T-helper 2 cell treated with Interferon-gamma antibody and Interleukin-4, amounts not matched to agents 5 μg/mL and 100 μg/mL, for 36 hours (primary cell): ENCODE results near the gene ECT2L.
"Not testable (repeated sequence)": the region's sequence is repeated elsewhere in the genome, so short reads cannot be mapped to it uniquely, and the experiment has no call there.

Experiments used
- DNase-seq: peaks from one replicate; pipeline ENCODE4 v3.0.0; 2021; ENCODE audit warnings: low spot score
- H3K27ac Mint-ChIP-seq: one replicate; pipeline ENCODE4 v1.8.0; 2021; ENCODE audit warnings: mild to moderate bottlenecking, mixed read lengths
- H3K27me3 Mint-ChIP-seq: one replicate; pipeline ENCODE4 v1.8.0; 2021; ENCODE audit warnings: low read depth, mixed read lengths
- H3K36me3 Mint-ChIP-seq: one replicate; pipeline ENCODE4 v1.8.0; 2021; ENCODE audit warnings: low read depth, mixed read lengths
- H3K4me1 Mint-ChIP-seq: one replicate; pipeline ENCODE4 v1.8.0; 2021; ENCODE audit warnings: low read depth, mixed read lengths
- H3K4me3 Mint-ChIP-seq: one replicate; pipeline ENCODE4 v1.8.0; 2022; ENCODE audit warnings: mild to moderate bottlenecking, moderate library complexity, mixed read lengths
- H3K9me3 Mint-ChIP-seq: one replicate; pipeline ENCODE4 v1.8.0; 2021; ENCODE audit warnings: mixed read lengths

The ECT2L gene

GRCh38 chr6:138909511-138909910 is 113.6 kb downstream of the ECT2L start:
- no peak for DNase-seq
- Mint-ChIP-seq H3K4me3 (no peak overlapping the region), H3K9me3 (no peaks in the 10 kb centered on the region), H3K27ac (no peak overlapping the region), H3K36me3 (peaks cover 60% of the 10 kb centered on the region), H3K27me3 (no peaks in the 10 kb centered on the region), H3K4me1 (no peaks in the 10 kb centered on the region)

- no peak overlapping the region for H3K4me3 Mint-ChIP-seq
- H3K9me3 Mint-ChIP-seq = no peaks in the 10 kb centered on the region
- H3K27me3 Mint-ChIP-seq = no peaks in the 10 kb centered on the region
- no peak overlapping the region for H3K27ac Mint-ChIP-seq
- no peaks in the 10 kb centered on the region for H3K4me1 Mint-ChIP-seq
- DNase-seq = no peak
- peaks cover 60% of the 10 kb centered on the region for H3K36me3 Mint-ChIP-seq
Observed at GRCh38 chr6:138909975-138910374, 114.1 kb downstream of the ECT2L start.

- Mint-ChIP-seq H3K4me3 (no peak overlapping the region), H3K9me3 (no peaks in the 10 kb centered on the region), H3K36me3 (peaks cover 56% of the 10 kb centered on the region), H3K27ac (no peak overlapping the region), H3K27me3 (no peaks in the 10 kb centered on the region), H3K4me1 (no peaks in the 10 kb centered on the region)
- DNase-seq = no peak
Observed at GRCh38 chr6:138912308-138912707, 116.4 kb downstream of the ECT2L start.

- Mint-ChIP-seq H3K4me1 (no peaks in the 10 kb centered on the region), H3K27me3 (no peaks in the 10 kb centered on the region), H3K27ac (no peak overlapping the region), H3K4me3 (no peak overlapping the region), H3K9me3 (no peaks in the 10 kb centered on the region), H3K36me3 (peaks cover 51% of the 10 kb centered on the region)
- no peak for DNase-seq
Observed at GRCh38 chr6:138914701-138915100, 118.8 kb downstream of the ECT2L start.

GRCh38 chr6:138920906-138921305 is 125.0 kb downstream of the ECT2L start:
- Mint-ChIP-seq H3K27ac (no peak overlapping the region), H3K36me3 (peaks cover 19% of the 10 kb centered on the region), H3K4me3 (no peak overlapping the region), H3K27me3 (no peaks in the 10 kb centered on the region), H3K4me1 (no peaks in the 10 kb centered on the region), H3K9me3 (no peaks in the 10 kb centered on the region)
- no peak for DNase-seq

DNA sequence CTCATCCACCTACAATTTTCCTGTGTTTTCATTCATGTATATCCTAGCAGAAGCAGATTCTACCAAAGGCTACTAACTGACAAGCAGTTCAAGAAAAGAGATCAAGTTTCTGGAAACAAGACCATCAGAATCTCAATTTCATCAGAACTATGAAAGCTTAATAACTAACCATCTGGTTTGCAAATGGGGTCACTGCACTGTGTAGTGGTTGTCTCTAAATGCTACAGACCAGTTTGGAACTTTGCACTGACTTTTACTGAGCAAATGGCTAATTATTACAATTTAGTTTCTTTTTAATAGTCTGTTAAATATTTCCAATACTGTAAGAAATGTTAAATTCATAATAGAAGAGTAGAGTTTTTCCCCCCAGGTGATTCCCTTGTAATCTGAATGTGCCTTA is 127.7 kb downstream of the ECT2L start:
- Mint-ChIP-seq H3K36me3 (peaks cover 19% of the 10 kb centered on the region), H3K27me3 (no peaks in the 10 kb centered on the region), H3K27ac (no peak overlapping the region), H3K9me3 (no peaks in the 10 kb centered on the region), H3K4me1 (no peaks in the 10 kb centered on the region), H3K4me3 (no peak overlapping the region)
- DNase-seq = no peak

DNA sequence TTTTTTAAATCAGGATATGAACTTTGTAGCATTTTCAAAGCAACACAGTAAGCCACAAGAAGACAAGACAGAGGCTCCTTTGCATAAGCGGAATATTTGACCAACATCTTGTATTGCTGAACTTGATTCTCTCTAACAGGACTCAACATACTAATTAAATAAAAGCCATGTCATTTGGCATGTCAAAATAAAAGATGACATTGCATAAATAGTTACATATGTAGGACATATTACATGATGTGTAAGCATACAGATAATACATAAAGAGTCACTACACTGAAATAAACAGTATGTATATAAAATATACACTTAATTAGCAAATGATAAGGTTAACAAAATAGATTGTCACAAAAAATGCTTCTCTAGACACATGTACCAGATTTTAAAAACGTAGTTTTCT is 129.9 kb downstream of the ECT2L start:
- Mint-ChIP-seq H3K27me3 (no peaks in the 10 kb centered on the region), H3K9me3 (no peaks in the 10 kb centered on the region), H3K4me3 (no peak overlapping the region), H3K36me3 (peaks cover 13% of the 10 kb centered on the region), H3K27ac (no peak overlapping the region), H3K4me1 (no peaks in the 10 kb centered on the region)
- DNase-seq = no peak

- no peak overlapping the region for H3K4me3 Mint-ChIP-seq
- H3K36me3 Mint-ChIP-seq = peaks cover 13% of the 10 kb centered on the region
- H3K4me1 Mint-ChIP-seq = peaks cover 3% of the 10 kb centered on the region
- H3K27me3 Mint-ChIP-seq = no peaks in the 10 kb centered on the region
- no peak for DNase-seq
- no peaks in the 10 kb centered on the region for H3K9me3 Mint-ChIP-seq
- H3K27ac Mint-ChIP-seq = no peak overlapping the region
Observed at GRCh38 chr6:138926579-138926978, 130.7 kb downstream of the ECT2L start.

DNA sequence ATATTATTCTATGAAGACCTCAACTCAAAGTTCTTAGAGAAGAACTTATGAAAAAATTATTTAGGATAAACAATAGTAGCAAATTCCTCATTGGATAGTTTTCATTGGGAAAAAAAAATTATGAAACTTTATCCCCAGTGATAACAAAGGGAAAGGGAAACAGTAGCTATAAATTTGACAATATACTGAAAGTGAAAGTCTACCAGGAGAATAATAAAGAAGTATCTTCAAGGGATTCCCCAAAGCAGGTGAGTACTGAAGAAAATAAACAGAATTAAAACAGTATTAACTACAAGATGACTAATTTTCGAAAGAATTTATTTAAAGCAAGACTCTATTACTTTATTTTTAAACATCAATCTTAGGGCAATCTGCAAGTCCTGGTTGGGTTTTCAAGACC is 135.8 kb downstream of the ECT2L start:
- no peak overlapping the region for H3K4me3 Mint-ChIP-seq
- no peak for DNase-seq
- no peaks in the 10 kb centered on the region for H3K27me3 Mint-ChIP-seq
- peaks cover under 1% of the 10 kb centered on the region for H3K9me3 Mint-ChIP-seq
- peaks cover 10% of the 10 kb centered on the region for H3K4me1 Mint-ChIP-seq
- H3K36me3 Mint-ChIP-seq = peaks cover 27% of the 10 kb centered on the region
- no peak overlapping the region for H3K27ac Mint-ChIP-seq

DNA sequence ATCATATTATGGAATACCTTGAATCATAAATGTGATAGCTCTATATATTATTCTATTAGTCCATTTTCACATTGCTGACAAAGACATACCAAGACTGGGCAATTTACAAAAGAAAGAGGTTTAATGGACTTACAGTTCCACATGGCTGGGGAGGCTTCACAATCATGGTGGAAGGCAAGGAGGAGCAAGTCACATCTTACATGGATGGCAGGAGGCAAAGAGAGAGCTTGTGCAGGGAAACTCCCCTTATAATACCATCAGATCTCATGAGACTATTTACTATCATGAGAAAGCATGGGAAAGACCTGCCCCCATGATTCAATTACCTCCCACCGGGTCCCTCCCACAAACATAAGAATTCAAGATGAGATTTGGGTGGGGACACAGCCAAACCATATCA is 141.0 kb downstream of the ECT2L start:
- H3K4me3 Mint-ChIP-seq, DNase-seq, H3K27ac Mint-ChIP-seq, H3K4me1 Mint-ChIP-seq, H3K27me3 Mint-ChIP-seq: not testable (repeated sequence)
- Mint-ChIP-seq H3K36me3 (peaks cover 49% of the 10 kb centered on the region), H3K9me3 (peaks cover 10% of the 10 kb centered on the region)

DNA sequence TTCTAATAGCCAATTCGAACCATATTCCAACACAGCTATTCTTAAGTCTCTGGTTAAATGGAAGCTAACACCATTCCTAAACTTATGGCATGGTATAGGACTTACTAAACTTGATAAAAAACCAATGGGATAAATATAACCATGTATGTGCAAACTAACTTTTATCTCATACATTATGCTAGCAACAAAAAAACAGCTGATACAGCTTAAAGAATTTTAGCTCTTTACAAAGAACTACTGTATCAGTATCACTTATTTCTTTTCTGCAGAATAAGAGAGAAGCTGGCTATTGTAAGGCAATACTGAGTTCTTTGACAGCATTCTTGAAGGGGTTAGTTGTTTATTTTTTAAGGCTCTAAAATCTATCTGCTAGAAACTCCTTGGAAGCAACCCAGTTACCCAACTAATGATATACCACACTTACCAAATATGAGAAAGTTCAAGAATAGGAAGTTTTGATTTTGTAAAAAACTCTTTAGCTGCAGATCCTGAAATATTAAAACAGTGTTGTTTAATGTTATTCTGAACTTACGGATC is 147.3 kb downstream of the ECT2L start:
- H3K4me3 Mint-ChIP-seq = no peak overlapping the region
- no peaks in the 10 kb centered on the region for H3K9me3 Mint-ChIP-seq
- H3K27ac Mint-ChIP-seq = no peak overlapping the region
- no peaks in the 10 kb centered on the region for H3K27me3 Mint-ChIP-seq
- H3K4me1 Mint-ChIP-seq = peaks cover 28% of the 10 kb centered on the region
- H3K36me3 Mint-ChIP-seq = peaks cover 47% of the 10 kb centered on the region
- no peak for DNase-seq

DNA sequence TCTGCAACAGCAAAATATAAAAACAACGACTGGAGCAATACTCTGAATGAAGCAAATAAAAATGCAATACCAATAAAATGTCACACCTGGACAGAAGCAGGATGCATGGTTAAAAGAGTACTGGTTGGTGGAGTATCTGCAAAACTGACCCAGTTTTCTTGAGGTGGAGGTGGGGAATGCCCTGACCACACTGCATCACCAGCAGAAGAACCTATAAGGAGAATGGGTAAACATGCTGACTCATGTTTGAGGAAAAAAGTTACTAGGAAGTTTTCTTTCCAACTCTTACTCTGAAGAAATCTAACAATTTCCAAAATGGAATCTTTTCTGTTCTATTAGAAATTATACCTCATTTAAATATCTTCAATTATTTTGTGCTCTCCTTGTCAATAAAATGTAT is 148.5 kb downstream of the ECT2L start:
- no peaks in the 10 kb centered on the region for H3K9me3 Mint-ChIP-seq
- no peaks in the 10 kb centered on the region for H3K27me3 Mint-ChIP-seq
- H3K4me3 Mint-ChIP-seq = no peak overlapping the region
- H3K4me1 Mint-ChIP-seq = peaks cover 38% of the 10 kb centered on the region
- peaks cover 48% of the 10 kb centered on the region for H3K36me3 Mint-ChIP-seq
- DNase-seq = peak; percentile 32
- no peak overlapping the region for H3K27ac Mint-ChIP-seq

DNA sequence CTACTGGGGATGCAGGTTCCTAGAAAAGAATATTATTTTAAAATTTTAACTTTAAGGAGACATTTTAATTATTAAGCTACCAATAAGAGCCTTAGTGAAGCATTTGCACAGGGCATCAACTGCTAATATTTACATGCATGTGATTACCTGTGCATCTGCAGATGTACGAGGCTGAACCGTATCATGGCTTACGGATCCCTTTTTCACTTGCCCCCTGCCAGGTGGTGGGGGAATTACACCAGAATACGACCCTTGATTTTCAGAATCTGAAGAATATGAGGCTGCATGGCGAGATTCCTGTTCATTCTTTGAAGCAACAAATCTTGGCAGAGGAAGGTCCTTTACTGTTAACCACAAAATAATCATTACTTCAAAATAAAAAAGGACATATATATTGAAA is 149.5 kb downstream of the ECT2L start:
- Mint-ChIP-seq H3K4me3 (no peak overlapping the region), H3K9me3 (no peaks in the 10 kb centered on the region), H3K36me3 (peaks cover 42% of the 10 kb centered on the region), H3K27me3 (no peaks in the 10 kb centered on the region), H3K4me1 (peaks cover 41% of the 10 kb centered on the region), H3K27ac (peak overlapping the region; percentile 31)
- DNase-seq = no peak

- H3K27ac Mint-ChIP-seq = peak overlapping the region; percentile 26
- DNase-seq = no peak
- peaks cover 48% of the 10 kb centered on the region for H3K4me1 Mint-ChIP-seq
- peak overlapping the region; percentile 43 for H3K4me3 Mint-ChIP-seq
- H3K9me3 Mint-ChIP-seq = no peaks in the 10 kb centered on the region
- H3K36me3 Mint-ChIP-seq = peaks cover 36% of the 10 kb centered on the region
- H3K27me3 Mint-ChIP-seq = no peaks in the 10 kb centered on the region
Observed at GRCh38 chr6:138948004-138948403, 152.1 kb downstream of the ECT2L start.

- no peak overlapping the region for H3K4me3 Mint-ChIP-seq
- no peak for DNase-seq
- peaks cover 52% of the 10 kb centered on the region for H3K4me1 Mint-ChIP-seq
- no peaks in the 10 kb centered on the region for H3K9me3 Mint-ChIP-seq
- no peaks in the 10 kb centered on the region for H3K27me3 Mint-ChIP-seq
- H3K36me3 Mint-ChIP-seq = peaks cover 37% of the 10 kb centered on the region
- H3K27ac Mint-ChIP-seq = no peak overlapping the region
Observed at GRCh38 chr6:138948546-138949179, 152.8 kb downstream of the ECT2L start.
